Mesendoderm (in vitro differentiated cells): ENCODE measurements around the gene SEMA7A.
"Not testable (repeated sequence)": the region's sequence is repeated elsewhere in the genome, so short reads cannot be mapped to it uniquely, and the experiment has no call there.

Experiments used
- DNase-seq: peaks from one replicate; pipeline ENCODE4 v3.0.0; 2013
- H2AK5ac ChIP-seq: 2 replicates; pipeline ENCODE4 v1.6.1; 2013; ENCODE audit warnings: low read length, inconsistent platforms
- H2BK120ac ChIP-seq: 2 replicates; pipeline ENCODE4 v1.6.1; 2013; ENCODE audit warnings: low read depth, mild to moderate bottlenecking, low read length, moderate library complexity, mixed read lengths
- H2BK15ac ChIP-seq: replicated peaks from 2 replicates; pipeline ENCODE4 v1.6.1; 2013; ENCODE audit warnings: low read depth, mild to moderate bottlenecking, moderate library complexity
- H2BK5ac ChIP-seq: 2 replicates; pipeline ENCODE4 v1.6.1; 2013; ENCODE audit warnings: low read length, inconsistent platforms
- H3K18ac ChIP-seq: 2 replicates; pipeline ENCODE4 v1.6.1; 2013; ENCODE audit warnings: mild to moderate bottlenecking, low read length, mixed read lengths
- H3K23ac ChIP-seq: one replicate; pipeline ENCODE4 v1.6.1; 2013; ENCODE audit warnings: low read length
- H3K27ac ChIP-seq: 2 replicates; pipeline ENCODE4 v1.5.1; 2013; ENCODE audit warnings: low read depth, mild to moderate bottlenecking, inconsistent platforms, low read length, moderate library complexity
- H3K27me3 ChIP-seq: 2 replicates; pipeline ENCODE4 v1.6.1; 2013; ENCODE audit warnings: low read length, control low read depth, mild to moderate bottlenecking, inconsistent platforms; ENCODE audit not compliant: insufficient read depth, poor library complexity
- H3K36me3 ChIP-seq: 2 replicates; pipeline ENCODE4 v1.6.1; 2013; ENCODE audit warnings: low read length, inconsistent platforms; ENCODE audit not compliant: control insufficient read depth, insufficient read depth
- H3K4ac ChIP-seq: one replicate; pipeline ENCODE4 v1.6.1; 2013; ENCODE audit warnings: low read depth, mild to moderate bottlenecking, low read length, moderate library complexity
- H3K4me1 ChIP-seq: 2 replicates; pipeline ENCODE4 v1.6.1; 2013; ENCODE audit warnings: low read depth, low read length, inconsistent platforms; ENCODE audit not compliant: control insufficient read depth
- H3K4me2 ChIP-seq: 2 replicates; pipeline ENCODE4 v1.6.1; 2013; ENCODE audit warnings: low read length
- H3K4me3 ChIP-seq: 2 replicates; pipeline ENCODE4 v1.5.1; 2013; ENCODE audit warnings: mild to moderate bottlenecking, low read length
- H3K56ac ChIP-seq: one replicate; pipeline ENCODE4 v1.6.1; 2013; ENCODE audit warnings: low read length
- H3K79me1 ChIP-seq: 2 replicates; pipeline ENCODE4 v1.6.1; 2013; ENCODE audit warnings: low read length, inconsistent platforms
- H3K79me2 ChIP-seq: 2 replicates; pipeline ENCODE4 v1.6.1; 2013; ENCODE audit warnings: mild to moderate bottlenecking, low read length; ENCODE audit not compliant: control insufficient read depth, insufficient read depth
- H3K9ac ChIP-seq: 2 replicates; pipeline ENCODE4 v1.6.1; 2013; ENCODE audit warnings: low read length, inconsistent platforms
- H4K5ac ChIP-seq: one replicate; pipeline ENCODE4 v1.6.1; 2013; ENCODE audit warnings: low read length
- H4K8ac ChIP-seq: one replicate; pipeline ENCODE4 v1.6.1; 2013; ENCODE audit warnings: low read depth, mild to moderate bottlenecking, control low read depth, low read length, moderate library complexity
- WGBS: extraction: QIAGEN DNeasy Blood & Tissue Kit; methylation state at CpG from one replicate; pipeline ENCODE4 v1.1.7; 2013; ENCODE audit warnings: low lambda C conversion rate, missing lambda C conversion rate; ENCODE audit not compliant: insufficient coverage; ENCODE audit errors: extremely low coverage; 5-methylcytosine and 5-hydroxymethylcytosine counted together

Gene SEMA7A

DNA sequence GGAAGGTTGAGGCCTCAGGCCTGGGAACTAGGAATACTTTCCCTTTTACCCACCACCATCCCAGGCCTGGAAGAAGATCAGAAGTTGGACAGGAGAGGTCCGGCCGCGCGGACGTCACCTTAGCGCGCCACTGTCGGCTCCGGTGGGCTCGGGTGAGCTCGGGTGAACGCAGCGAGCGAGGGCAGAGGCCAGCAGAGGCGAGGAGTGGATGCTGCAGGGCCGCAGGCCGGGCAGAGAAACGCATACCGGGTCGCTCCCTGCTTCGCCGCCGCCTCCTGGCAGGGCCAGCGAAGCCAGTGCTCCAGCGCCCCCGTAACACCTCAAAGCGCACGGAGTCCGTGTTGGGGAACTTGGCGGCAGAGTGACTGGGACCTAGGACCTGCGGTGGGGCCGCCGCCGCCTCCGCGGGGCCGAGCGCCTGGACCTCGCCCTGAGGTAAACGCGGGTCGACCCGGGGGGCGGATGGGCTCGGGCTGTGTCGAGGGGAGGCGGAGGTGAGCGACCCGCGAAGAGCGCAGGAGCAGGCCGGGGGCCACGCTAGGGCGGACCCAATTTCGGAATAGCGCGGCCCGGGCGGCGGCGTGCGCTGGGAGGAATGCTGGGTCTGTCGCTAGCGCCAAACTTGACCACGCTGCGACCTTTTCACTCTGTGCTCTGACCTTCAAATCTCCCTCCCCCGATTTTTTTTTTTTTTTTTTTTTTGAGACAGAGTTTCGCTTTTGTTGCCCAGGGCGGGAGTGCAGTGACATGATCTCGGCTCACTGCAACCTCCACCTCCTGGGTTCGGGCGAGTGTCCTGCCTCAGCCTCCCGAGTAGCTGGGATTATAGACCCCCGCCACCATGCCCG lies 67.9 kb downstream of the SEMA7A start:
- Histone ChIP-seq H2AK5ac (no peak overlapping the region), H2BK15ac (no peak overlapping the region), H3K27me3 (no peaks in the 10 kb centered on the region), H3K4me1 (peaks cover 10% of the 10 kb centered on the region), H3K23ac (peak overlapping the region; percentile 84), H3K4ac (peak overlapping the region; percentile 60), H3K36me3 (no peaks in the 10 kb centered on the region), H3K18ac (peak overlapping the region; percentile 8), H4K8ac (peak overlapping the region; percentile 82), H3K27ac (peak overlapping the region; percentile 57), H3K56ac (peak overlapping the region; percentile 96), H3K4me2 (peak overlapping the region; percentile 72), H3K9ac (peak overlapping the region; percentile 88), H4K5ac (peak overlapping the region; percentile 0), H3K79me2 (no peaks in the 10 kb centered on the region), H3K79me1 (no peaks in the 10 kb centered on the region), H2BK5ac (peak overlapping the region; percentile 58), H2BK120ac (peak overlapping the region; percentile 9), H3K4me3 (peak overlapping the region; percentile 52)
- peak; percentile 84 for DNase-seq
- WGBS = no CpG with 5 or more reads among the region's 75 CpGs

GRCh38 chr15:74364936-74365597 lies 68.7 kb downstream of the SEMA7A start:
- H3K4me1 ChIP-seq = peaks cover 10% of the 10 kb centered on the region

GRCh38 chr15:74362482-74362881 lies 71.3 kb downstream of the SEMA7A start:
- H3K4me2 ChIP-seq = no peak overlapping the region
- H3K27ac ChIP-seq = no peak overlapping the region
- H4K5ac ChIP-seq = no peak overlapping the region
- H4K8ac ChIP-seq = no peak overlapping the region
- H3K4me3 ChIP-seq = no peak overlapping the region
- no peaks in the 10 kb centered on the region for H3K79me1 ChIP-seq
- no peak overlapping the region for H3K18ac ChIP-seq
- H3K4ac ChIP-seq = no peak overlapping the region
- no peak overlapping the region for H2BK120ac ChIP-seq
- no peaks in the 10 kb centered on the region for H3K79me2 ChIP-seq
- H3K56ac ChIP-seq = no peak overlapping the region
- no peak overlapping the region for H3K9ac ChIP-seq
- no peak overlapping the region for H3K23ac ChIP-seq
- WGBS = no CpG with 5 or more reads among the region's 1 CpG
- no peak for DNase-seq
- peaks cover 12% of the 10 kb centered on the region for H3K4me1 ChIP-seq
- H2BK15ac ChIP-seq = no peak overlapping the region
- H2BK5ac ChIP-seq = no peak overlapping the region
- no peak overlapping the region for H2AK5ac ChIP-seq
- no peaks in the 10 kb centered on the region for H3K27me3 ChIP-seq
- no peaks in the 10 kb centered on the region for H3K36me3 ChIP-seq

More at GRCh38 chr15:74364936-74365597, 68.7 kb downstream of the SEMA7A start:
- peak; percentile 83 for DNase-seq
- H3K4me2 ChIP-seq = peak overlapping the region; percentile 72
- peak overlapping the region; percentile 60 for H3K4ac ChIP-seq
- no peaks in the 10 kb centered on the region for H3K27me3 ChIP-seq
- WGBS = no CpG with 5 or more reads among the region's 12 CpGs
- H3K4me3 ChIP-seq = no peak overlapping the region
- H2BK15ac ChIP-seq = no peak overlapping the region
- peak overlapping the region; percentile 96 for H3K56ac ChIP-seq
- peak overlapping the region; percentile 0 for H4K5ac ChIP-seq
- peak overlapping the region; percentile 57 for H3K27ac ChIP-seq
- H3K23ac ChIP-seq = no peak overlapping the region
- no peaks in the 10 kb centered on the region for H3K79me1 ChIP-seq
- H3K36me3 ChIP-seq = no peaks in the 10 kb centered on the region
- H3K9ac ChIP-seq = peak overlapping the region; percentile 88
- peak overlapping the region; percentile 89 for H2AK5ac ChIP-seq
- no peak overlapping the region for H4K8ac ChIP-seq
- H3K18ac ChIP-seq = peak overlapping the region; percentile 8
- H2BK5ac ChIP-seq = no peak overlapping the region
- no peaks in the 10 kb centered on the region for H3K79me2 ChIP-seq
- peak overlapping the region; percentile 52 for H2BK120ac ChIP-seq

GRCh38 chr15:74360855-74361254 lies 72.9 kb downstream of the SEMA7A start:
- not testable (repeated sequence) for H4K8ac ChIP-seq, DNase-seq, H2AK5ac ChIP-seq, H3K27ac ChIP-seq, H3K18ac ChIP-seq, H3K56ac ChIP-seq, H3K4me1 ChIP-seq, H3K4ac ChIP-seq, H3K36me3 ChIP-seq, H3K23ac ChIP-seq, H4K5ac ChIP-seq, H2BK15ac ChIP-seq, H3K27me3 ChIP-seq, H2BK120ac ChIP-seq, H3K9ac ChIP-seq, H3K79me2 ChIP-seq, H3K4me2 ChIP-seq, H3K79me1 ChIP-seq, H3K4me3 ChIP-seq, H2BK5ac ChIP-seq
- WGBS = no CpG with 5 or more reads among the region's 1 CpG

DNA sequence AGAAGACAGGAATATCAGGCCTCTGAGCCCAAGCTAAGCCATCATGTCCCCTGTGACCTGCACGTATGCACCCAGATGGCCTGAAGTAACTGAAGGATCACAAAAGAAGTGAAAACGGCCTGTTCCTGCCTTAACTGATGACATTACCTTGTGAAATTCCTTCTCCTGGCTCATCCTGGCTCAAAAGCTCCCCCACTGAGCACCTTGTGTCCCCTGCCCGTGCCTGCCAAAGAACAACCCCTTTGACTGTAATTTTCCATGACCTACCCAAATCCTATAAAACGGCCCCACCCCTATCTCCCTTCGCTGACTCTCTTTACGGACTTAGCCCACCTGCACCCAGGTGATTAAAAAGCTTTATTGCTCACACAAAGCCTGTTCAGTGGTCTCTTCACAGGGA lies 74.4 kb downstream of the SEMA7A start:
- H3K4me3 ChIP-seq, H3K27me3 ChIP-seq, H3K36me3 ChIP-seq, H2BK120ac ChIP-seq, H4K5ac ChIP-seq, H3K4me1 ChIP-seq, H3K23ac ChIP-seq, H3K4ac ChIP-seq, H3K79me1 ChIP-seq, H3K4me2 ChIP-seq, H2BK5ac ChIP-seq, H3K79me2 ChIP-seq, H2AK5ac ChIP-seq, H4K8ac ChIP-seq: not testable (repeated sequence)
- peak overlapping the region; percentile 84 for H3K27ac ChIP-seq
- DNase-seq = peak; percentile 90
- peak overlapping the region; percentile 96 for H3K18ac ChIP-seq
- H3K56ac ChIP-seq = peak overlapping the region; percentile 65
- H3K9ac ChIP-seq = peak overlapping the region; percentile 35
- WGBS = no CpG with 5 or more reads among the region's 6 CpGs
- peak overlapping the region; percentile 46 for H2BK15ac ChIP-seq
